WERI-Rb-1 (cell line): ENCODE data around the gene TLR9.

Experiments
- DNase-seq: peaks from one replicate; pipeline ENCODE4 v3.0.0-alpha.2; 2020
- H3K27ac ChIP-seq: fragments of 250-450 bp; sonication (Bioruptor Pico); 2 replicates; pipeline ENCODE4 v1.5.1; 2020; ENCODE audit warnings: mild to moderate bottlenecking, moderate library complexity
- H3K27me3 ChIP-seq: fragments of 250-450 bp; sonication (Bioruptor Pico); 2 replicates; pipeline ENCODE4 v1.5.1; 2021; ENCODE audit warnings: mild to moderate bottlenecking, low read depth, moderate library complexity; ENCODE audit not compliant: insufficient read depth, severe bottlenecking
- H3K36me3 ChIP-seq: fragments of 250-450 bp; sonication (Bioruptor Pico); 2 replicates; pipeline ENCODE4 v1.5.1; 2020; ENCODE audit warnings: mild to moderate bottlenecking, moderate library complexity
- H3K4me3 ChIP-seq: 2 replicates; pipeline ENCODE4 v1.5.1; 2011; ENCODE audit warnings: low read depth, mild to moderate bottlenecking, control low read depth, low read length
- H3K9me3 ChIP-seq: fragments of 250-450 bp; sonication (Bioruptor Pico); 2 replicates; pipeline ENCODE4 v1.5.1; 2021; ENCODE audit warnings: mild to moderate bottlenecking, moderate library complexity; ENCODE audit not compliant: severe bottlenecking
- TF ChIP-seq, protein P1 (sequence below): IDR thresholded peaks from 2 replicates; pipeline ENCODE4 v1.5.1; 2011; ENCODE audit warnings: low read depth, mild to moderate bottlenecking, control low read depth, inconsistent platforms, low read length

The TLR9 gene

DNA sequence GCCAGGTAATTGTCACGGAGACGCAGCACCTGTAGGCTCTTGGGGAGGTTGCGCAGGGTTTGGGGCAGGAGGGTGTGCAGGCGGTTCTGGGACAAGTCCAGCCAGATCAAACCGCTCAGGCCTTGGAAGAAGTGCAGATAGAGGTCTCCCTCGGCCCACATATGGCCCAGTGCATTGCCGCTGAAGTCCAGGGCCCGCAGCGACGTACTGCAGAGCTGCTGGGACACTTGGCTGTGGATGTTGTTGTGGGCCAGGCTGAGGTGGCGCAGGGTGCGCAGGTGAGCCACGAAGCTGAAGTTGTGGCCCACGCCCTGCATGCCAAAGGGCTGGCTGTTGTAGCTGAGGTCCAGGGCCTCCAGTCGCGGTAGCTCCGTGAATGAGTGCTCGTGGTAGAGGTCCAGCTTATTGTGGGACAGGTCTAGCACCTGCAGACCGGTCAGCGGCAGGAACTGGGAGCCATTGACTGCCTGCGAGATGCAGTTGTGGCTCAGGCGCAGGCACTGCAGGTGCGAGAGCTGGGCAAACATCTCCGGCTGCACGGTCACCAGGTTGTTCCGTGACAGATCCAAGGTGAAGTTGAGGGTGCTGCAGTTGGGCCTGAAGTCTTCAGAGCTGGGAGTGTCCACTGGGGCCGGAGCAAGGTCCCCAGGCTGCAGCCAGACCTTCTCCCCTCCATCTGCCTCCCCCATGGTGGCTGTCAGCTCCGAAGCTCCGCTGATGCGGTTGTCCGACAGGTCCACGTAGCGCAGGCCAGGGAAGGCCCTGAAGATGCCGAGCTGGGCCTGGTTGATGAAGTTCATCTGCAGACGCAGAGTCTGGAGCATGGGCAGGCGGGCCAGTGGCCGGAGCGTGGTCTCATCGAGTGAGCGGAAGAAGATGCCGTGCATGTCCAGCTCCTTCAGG lies 2.9 kb downstream of the TLR9 start:
- no peak for DNase-seq
- Histone ChIP-seq H3K4me3 (no peak overlapping the region), H3K27me3 (no peaks in the 10 kb centered on the region), H3K27ac (no peak overlapping the region), H3K9me3 (no peaks in the 10 kb centered on the region), H3K36me3 (no peaks in the 10 kb centered on the region)
- TF ChIP-seq, protein P1, sequence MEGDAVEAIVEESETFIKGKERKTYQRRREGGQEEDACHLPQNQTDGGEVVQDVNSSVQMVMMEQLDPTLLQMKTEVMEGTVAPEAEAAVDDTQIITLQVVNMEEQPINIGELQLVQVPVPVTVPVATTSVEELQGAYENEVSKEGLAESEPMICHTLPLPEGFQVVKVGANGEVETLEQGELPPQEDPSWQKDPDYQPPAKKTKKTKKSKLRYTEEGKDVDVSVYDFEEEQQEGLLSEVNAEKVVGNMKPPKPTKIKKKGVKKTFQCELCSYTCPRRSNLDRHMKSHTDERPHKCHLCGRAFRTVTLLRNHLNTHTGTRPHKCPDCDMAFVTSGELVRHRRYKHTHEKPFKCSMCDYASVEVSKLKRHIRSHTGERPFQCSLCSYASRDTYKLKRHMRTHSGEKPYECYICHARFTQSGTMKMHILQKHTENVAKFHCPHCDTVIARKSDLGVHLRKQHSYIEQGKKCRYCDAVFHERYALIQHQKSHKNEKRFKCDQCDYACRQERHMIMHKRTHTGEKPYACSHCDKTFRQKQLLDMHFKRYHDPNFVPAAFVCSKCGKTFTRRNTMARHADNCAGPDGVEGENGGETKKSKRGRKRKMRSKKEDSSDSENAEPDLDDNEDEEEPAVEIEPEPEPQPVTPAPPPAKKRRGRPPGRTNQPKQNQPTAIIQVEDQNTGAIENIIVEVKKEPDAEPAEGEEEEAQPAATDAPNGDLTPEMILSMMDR: no peak

DNA sequence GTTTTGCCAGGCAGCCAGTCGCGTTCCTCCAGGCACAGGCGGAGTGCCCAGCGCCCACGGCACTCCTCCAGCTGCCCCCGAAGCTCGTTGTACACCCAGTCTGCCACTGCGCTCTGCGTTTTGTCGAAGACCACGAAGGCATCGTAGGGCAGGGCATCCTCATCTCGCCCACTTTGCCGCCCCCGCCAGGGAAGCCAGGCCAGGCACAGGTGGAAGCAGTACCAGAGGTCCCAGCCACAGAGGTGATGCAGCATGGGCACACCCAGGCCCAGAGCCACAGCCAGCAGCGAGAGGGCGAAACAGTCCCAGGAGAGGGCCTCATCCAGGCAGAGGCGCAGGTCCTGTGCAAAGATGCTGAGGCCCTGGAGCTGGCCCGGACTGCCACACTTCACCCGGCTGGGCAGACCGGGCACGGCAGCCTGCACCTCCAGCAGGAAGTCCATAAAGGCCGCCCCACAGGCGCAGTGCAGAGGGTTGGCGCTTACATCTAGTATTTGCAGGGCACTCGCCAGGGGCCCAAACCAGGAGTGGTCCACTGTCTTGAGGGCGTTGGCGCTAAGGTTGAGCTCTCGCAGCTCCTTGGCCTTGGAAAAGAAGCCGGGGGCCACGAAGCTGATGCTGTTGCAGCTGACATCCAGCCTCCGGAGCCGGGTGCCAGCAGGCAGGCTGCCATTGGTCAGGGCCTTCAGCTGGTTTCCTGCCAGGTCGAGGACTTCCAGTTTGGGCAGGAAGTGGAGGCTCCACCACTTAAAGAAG lies 3.7 kb downstream of the TLR9 start:
- Histone ChIP-seq H3K4me3 (no peak overlapping the region), H3K27me3 (no peaks in the 10 kb centered on the region), H3K9me3 (no peaks in the 10 kb centered on the region), H3K36me3 (no peaks in the 10 kb centered on the region), H3K27ac (no peak overlapping the region)
- TF ChIP-seq, protein P1: no peak
- DNase-seq: no peak

DNA sequence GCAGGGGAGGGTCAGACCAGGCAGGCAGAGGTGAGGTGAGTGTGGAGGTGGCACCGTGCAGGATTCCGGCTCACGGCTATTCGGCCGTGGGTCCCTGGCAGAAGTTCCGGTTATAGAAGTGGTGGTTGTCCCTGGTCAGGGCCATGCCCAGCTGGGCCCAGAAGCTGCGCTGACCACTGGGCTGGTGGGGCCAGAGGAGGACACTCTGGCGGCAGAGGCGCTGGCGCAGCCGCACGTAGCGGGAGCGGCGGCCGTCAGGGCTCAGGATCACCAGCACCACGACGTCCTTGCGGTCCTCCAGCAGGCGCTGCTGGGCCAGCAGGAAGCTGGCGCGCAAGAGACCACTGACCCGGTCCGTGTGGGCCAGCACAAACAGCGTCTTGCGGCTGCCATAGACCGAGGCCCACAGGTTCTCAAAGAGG lies 4.3 kb downstream of the TLR9 start:
- Histone ChIP-seq H3K9me3 (no peaks in the 10 kb centered on the region), H3K36me3 (no peaks in the 10 kb centered on the region), H3K27ac (no peak overlapping the region), H3K4me3 (no peak overlapping the region), H3K27me3 (no peaks in the 10 kb centered on the region)
- DNase-seq: no peak
- TF ChIP-seq, protein P1: no peak

DNA sequence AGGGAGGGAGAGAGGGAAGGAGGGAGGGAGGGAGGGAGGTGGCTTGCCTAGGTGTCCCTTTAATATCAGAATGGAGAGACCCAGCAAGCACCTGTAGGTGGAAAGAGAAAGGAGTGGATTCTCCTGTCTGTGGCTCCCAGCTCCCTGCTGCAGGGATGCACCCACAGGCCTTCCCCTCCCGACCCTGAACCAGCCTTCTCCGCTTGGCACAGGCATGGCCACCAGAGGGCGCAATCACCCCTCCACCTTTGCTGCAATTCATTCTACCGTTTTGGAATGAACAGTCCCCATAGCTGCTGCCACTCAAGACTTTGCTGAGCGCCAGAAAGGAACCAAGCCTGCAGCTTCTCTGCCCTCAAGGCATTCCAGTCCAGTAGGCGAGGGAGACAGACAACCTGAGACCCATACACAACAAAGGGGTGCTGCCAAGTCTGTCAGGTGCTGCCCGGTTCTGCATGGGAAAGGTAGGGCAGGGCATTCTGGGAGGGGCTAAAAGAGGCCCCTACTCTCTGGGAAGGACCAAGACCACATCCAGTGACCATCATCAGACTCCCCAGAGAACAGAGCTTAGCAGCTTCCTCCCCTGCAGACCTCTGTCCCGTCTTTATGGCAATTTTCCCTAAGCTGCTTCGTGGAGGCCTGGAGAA lies 4.9 kb downstream of the TLR9 start:
- H3K9me3 ChIP-seq: no peaks in the 10 kb centered on the region
- H3K27me3 ChIP-seq: no peaks in the 10 kb centered on the region
- peak; percentile 76 for DNase-seq
- TF ChIP-seq, protein P1: peak; percentile 88
- H3K36me3 ChIP-seq: no peaks in the 10 kb centered on the region
- no peak overlapping the region for H3K27ac ChIP-seq
- H3K4me3 ChIP-seq: no peak overlapping the region

DNA sequence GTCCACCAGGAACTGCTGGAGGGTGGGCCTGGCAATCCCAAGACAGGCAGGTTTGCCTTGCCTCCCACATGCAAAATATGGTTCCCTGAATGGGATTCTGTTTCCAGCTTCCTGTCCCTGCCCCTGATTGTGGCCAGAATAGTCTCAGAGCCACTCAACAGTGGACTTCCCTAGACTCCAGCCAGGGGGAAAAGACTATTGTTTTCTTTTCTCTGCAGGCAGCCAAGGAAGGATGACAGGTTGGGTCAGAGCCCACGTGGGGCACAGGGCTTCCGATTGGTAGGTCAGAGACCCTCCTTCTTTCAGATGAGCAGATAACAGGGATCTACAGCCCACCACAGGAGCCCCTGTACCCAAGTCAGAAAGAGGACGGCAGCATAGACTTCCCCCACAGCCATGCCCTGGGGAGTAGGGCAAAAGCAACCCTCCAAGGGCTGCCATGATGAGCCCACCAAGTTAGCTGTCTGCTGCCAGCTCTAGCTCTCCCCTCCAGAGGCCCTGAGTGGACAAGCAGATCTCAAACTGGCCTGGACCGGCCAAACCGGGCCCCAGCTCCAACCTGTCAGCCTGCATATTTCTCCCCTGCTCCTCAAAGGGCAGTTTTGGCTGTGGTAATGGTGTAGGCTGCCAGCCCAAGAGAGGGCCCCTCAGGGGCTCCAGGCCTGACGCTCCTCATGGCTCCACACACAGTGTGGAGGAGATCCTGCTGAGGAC lies 6.4 kb downstream of the TLR9 start:
- no peak for DNase-seq
- H3K4me3 ChIP-seq: no peak overlapping the region
- no peaks in the 10 kb centered on the region for H3K27me3 ChIP-seq
- peaks cover 7% of the 10 kb centered on the region for H3K36me3 ChIP-seq
- no peaks in the 10 kb centered on the region for H3K9me3 ChIP-seq
- no peak overlapping the region for H3K27ac ChIP-seq
- TF ChIP-seq, protein P1: no peak
